NB4 (cell line): ENCODE data around the gene RCVRN.

ENCODE experiments used
- MYC ChIP-seq: IDR thresholded peaks from 2 replicates; pipeline ENCODE4 v1.6.1; 2011; ENCODE audit warnings: low read depth, low read length
- POLR2A ChIP-seq: IDR thresholded peaks from 2 replicates; pipeline ENCODE4 v1.6.1; 2011; ENCODE audit warnings: mild to moderate bottlenecking; ENCODE audit not compliant: insufficient read length; ENCODE audit errors: extremely low read depth
- TF ChIP-seq, protein P1 (sequence below): IDR thresholded peaks from one replicate; pipeline ENCODE4 v1.5.1; 2012; ENCODE audit warnings: low read depth, low read length

DNA sequence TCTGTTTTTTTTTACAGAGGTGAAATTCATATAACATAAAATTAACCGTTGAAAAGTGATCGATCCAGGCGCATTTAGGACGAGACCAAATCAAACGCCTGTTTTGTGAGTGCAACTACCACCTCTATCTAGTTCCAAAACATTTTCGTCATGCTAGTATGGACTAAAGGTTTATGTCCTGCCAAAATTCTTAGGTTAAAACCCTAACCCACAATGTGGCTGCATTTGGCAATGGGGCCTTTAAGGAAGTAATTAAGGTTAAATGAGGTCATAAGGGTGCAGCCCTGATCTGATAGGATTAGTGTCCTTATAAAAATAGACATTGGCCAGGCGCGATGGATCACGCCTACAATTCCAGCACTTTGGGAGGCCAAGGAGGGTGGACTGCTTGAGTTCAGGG, 32.8 kb upstream of the RCVRN start:
- TF ChIP-seq, protein P1, sequence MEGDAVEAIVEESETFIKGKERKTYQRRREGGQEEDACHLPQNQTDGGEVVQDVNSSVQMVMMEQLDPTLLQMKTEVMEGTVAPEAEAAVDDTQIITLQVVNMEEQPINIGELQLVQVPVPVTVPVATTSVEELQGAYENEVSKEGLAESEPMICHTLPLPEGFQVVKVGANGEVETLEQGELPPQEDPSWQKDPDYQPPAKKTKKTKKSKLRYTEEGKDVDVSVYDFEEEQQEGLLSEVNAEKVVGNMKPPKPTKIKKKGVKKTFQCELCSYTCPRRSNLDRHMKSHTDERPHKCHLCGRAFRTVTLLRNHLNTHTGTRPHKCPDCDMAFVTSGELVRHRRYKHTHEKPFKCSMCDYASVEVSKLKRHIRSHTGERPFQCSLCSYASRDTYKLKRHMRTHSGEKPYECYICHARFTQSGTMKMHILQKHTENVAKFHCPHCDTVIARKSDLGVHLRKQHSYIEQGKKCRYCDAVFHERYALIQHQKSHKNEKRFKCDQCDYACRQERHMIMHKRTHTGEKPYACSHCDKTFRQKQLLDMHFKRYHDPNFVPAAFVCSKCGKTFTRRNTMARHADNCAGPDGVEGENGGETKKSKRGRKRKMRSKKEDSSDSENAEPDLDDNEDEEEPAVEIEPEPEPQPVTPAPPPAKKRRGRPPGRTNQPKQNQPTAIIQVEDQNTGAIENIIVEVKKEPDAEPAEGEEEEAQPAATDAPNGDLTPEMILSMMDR, result no peak
- TF ChIP-seq MYC (no peak), POLR2A (no peak)
